ENCODE data around the gene AP1M2.

Gene AP1M2

DNA sequence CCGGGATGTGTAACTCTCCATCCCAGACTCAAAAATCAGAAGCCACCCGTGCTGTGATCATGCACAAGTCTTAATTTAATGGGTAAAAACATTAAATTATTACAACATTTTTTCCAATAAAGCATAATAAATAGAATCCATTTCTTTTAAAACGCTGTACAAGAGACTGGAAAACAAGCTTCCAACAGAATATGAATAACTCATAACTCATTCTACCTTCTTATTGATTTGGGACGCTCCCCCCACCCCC lies 20.8 kb downstream of the AP1M2 start:
- peak overlapping the region; percentile 90 for H3K4me3 ChIP-seq (ENCODE audit: low read depth, low read length)
- TF ChIP-seq, protein P1, sequence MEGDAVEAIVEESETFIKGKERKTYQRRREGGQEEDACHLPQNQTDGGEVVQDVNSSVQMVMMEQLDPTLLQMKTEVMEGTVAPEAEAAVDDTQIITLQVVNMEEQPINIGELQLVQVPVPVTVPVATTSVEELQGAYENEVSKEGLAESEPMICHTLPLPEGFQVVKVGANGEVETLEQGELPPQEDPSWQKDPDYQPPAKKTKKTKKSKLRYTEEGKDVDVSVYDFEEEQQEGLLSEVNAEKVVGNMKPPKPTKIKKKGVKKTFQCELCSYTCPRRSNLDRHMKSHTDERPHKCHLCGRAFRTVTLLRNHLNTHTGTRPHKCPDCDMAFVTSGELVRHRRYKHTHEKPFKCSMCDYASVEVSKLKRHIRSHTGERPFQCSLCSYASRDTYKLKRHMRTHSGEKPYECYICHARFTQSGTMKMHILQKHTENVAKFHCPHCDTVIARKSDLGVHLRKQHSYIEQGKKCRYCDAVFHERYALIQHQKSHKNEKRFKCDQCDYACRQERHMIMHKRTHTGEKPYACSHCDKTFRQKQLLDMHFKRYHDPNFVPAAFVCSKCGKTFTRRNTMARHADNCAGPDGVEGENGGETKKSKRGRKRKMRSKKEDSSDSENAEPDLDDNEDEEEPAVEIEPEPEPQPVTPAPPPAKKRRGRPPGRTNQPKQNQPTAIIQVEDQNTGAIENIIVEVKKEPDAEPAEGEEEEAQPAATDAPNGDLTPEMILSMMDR (IDR thresholded peaks at IDR 0.05; ENCODE audit: low read depth, low read length, missing control alignments) = no peak
- in situ Hi-C loops (cut with HindIII; ENCODE audit: low sequenced_read_pairs) = no loop called here

DNA sequence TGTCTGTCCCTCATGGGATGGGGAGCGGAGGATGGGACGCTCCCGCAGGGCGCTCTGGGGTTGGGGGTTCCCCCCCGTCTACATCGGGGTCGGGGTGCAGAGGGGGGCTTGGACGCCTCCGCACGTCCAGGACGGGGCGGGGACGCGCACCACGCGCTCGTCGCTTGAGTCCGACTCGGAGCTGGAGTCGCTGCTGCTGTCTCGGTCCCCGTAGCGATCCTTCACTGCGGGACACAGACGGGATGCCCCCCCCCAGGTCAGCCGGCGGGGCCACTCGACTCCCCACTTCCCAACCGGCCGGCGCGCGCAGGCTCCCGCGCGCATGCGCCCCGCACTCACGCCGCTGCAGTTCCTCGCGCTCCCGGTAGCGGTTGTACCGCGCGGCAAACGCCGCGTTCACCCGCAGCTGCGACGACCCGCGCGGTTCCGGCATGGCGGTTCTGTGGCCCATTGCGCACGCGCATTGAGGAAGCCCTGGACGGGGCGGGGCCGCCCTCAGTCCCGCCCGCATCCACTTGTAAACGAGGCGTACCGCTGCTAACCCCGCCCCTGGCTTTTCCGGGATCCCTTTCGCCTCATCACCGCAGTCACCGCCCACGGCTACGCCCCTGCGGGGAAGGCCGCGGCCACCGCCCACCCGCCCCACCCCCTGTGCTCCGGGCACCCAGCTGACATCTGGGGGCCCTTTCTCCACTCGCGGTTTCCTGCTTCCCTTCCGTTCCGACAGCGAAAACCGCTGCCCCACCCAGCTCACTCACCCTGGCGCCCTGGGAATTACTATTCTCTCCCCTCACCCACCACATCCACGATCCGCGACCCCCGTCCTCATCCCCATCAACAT lies 21.3 kb downstream of the AP1M2 start, which contains the start of gene KRI1:
TSS of gene KRI1 (minus strand) at position 444 of the 841 bp plus-strand sequence. CDS start at position 433, 11 bp downstream.
- TF ChIP-seq, protein P1 (IDR thresholded peaks at IDR 0.05; ENCODE audit: low read depth, low read length, missing control alignments) = peak; percentile 40
- peak within 1 kb of the TSS; percentile 90 for H3K4me3 ChIP-seq (ENCODE audit: low read depth, low read length)
- in situ Hi-C loops (cut with HindIII; ENCODE audit: low sequenced_read_pairs) = no loop called here
- DNase-seq (ENCODE audit: low read depth) = peak; percentile 91

More for the DNA sequence above, 20.8 kb downstream of the AP1M2 start:
- no peak for DNase-seq (ENCODE audit: low read depth)

DNA sequence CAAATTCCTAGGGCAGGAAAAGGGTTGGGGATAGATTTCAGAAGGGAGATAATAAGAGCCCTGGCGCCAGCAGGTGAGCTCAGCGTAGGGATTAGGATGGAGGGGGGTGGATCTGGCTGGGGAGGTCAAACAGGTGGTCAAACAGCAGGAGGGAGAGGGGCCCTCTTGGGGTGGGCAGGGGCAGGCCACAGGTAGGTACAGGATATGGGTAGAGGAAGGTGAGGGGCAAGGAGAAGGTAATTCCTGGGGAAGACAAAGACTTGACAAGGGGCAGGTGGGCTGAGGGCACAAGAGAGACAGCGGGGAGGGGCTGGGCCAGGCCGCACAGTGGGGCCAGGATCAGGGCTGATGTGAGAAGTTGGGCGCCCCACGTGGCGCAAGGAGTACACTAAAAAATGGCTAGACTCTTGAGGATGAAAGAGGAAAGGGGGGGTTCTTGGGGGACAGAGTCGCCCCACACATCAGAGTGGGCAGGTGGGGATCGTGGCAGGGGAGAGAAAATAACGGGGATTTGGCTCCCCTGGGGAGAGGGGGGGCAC lies 22.0 kb downstream of the AP1M2 start:
- in situ Hi-C loops (cut with HindIII; ENCODE audit: low sequenced_read_pairs) = no loop called here

DNA sequence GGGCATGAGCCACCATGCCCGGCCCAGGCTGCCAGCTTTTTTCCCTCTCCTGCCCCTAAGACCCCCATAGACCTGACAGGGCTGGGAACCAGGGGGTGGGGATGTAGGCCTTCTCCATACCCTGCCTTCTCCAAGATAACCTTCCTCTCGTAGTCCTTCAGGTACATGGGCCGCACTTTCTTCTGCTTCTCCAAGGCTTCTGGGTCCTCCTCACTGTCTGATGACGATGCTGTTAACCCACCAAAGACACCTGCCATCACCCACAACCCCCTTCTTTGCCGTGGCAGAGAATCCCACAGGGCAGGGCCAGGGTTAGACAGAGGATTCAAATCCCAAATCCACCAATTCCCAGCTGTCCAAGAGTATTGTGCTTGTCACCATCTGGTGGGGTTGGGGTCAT lies 24.5 kb downstream of the AP1M2 start:
- TF ChIP-seq, protein P1 (IDR thresholded peaks at IDR 0.05; ENCODE audit: low read depth, low read length, missing control alignments) = no peak
- no peak for DNase-seq (ENCODE audit: low read depth)
- H3K4me3 ChIP-seq (ENCODE audit: low read depth, low read length) = no peak overlapping the region
- in situ Hi-C loops (cut with HindIII; ENCODE audit: low sequenced_read_pairs) = no loop called here

More for the DNA sequence above, 22.0 kb downstream of the AP1M2 start:
- peak overlapping the region; percentile 90 for H3K4me3 ChIP-seq (ENCODE audit: low read depth, low read length)
- DNase-seq (ENCODE audit: low read depth) = no peak
- TF ChIP-seq, protein P1 (IDR thresholded peaks at IDR 0.05; ENCODE audit: low read depth, low read length, missing control alignments) = peak; percentile 48

DNA sequence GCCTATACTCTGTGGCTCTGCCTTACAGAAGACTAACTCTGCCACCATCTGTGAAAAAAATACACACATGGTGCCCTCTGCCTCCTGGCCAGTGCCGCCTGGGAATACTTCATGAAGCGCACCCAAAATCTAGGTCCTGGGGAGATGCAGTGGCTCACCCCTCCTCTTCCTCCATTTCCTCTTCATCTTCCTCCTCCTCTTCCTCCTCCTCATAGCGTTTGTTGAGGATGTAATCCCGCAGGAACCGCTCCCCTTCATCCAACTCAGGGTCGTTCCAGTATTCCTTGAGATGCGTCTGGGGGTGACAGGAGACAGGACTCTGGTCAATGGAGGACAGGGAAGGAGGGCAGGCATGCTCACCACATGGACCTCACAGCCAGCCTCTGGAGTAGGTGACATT lies 27.0 kb downstream of the AP1M2 start:
- in situ Hi-C loops (cut with HindIII; ENCODE audit: low sequenced_read_pairs) = no loop called here
- TF ChIP-seq, protein P1 (IDR thresholded peaks at IDR 0.05; ENCODE audit: low read depth, low read length, missing control alignments) = no peak

DNA sequence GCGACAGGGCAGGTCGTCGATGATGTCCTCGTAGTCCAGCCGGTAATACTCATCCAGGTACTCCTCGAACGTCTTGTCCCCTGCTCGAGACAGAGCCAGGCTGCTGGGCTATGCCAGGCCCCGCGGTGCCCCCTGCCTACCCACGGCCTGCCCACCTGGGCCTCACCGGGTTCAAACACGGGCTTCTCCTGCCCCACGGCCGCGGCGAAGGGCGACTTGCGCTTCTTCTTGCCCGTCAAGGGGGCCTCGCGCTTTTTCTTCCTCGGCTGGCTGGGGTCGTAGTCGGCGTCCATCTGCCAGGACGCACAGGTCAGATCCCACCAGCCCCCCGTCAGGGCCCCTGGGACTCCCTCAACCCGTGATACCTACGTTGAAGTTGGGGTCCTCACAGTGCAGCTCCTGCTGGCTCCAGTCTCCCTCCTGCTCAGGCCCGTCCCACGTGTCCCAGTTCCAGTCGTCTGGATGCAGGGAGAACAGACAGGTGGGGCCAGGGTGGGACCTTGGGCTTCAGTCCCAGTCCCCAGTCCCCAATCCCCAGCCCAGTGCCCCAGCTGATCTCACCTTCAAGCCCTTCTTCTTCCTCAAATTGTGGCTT lies 29.4 kb downstream of the AP1M2 start:
- in situ Hi-C loops (cut with HindIII; ENCODE audit: low sequenced_read_pairs) = no loop called here
- no peak for DNase-seq (ENCODE audit: low read depth)
- TF ChIP-seq, protein P1 (IDR thresholded peaks at IDR 0.05; ENCODE audit: low read depth, low read length, missing control alignments) = no peak
- H3K4me3 ChIP-seq (ENCODE audit: low read depth, low read length) = no peak overlapping the region

More for the DNA sequence above, 27.0 kb downstream of the AP1M2 start:
- no peak overlapping the region for H3K4me3 ChIP-seq (ENCODE audit: low read depth, low read length)
- DNase-seq (ENCODE audit: low read depth) = no peak
